HUES6 (cell line): ENCODE data around the gene RPA1.
"Not testable (repeated sequence)": the region's sequence is repeated elsewhere in the genome, so short reads cannot be mapped to it uniquely, and the experiment has no call there.

Experiments
- H3K27ac ChIP-seq: 2 replicates; pipeline ENCODE4 v1.7.0; 2013; ENCODE audit warnings: low read depth, mild to moderate bottlenecking, low read length, inconsistent platforms
- H3K27me3 ChIP-seq: 2 replicates; pipeline ENCODE4 v1.6.1; 2013; ENCODE audit warnings: low read length; ENCODE audit not compliant: control insufficient read depth, insufficient read depth
- H3K36me3 ChIP-seq: 2 replicates; pipeline ENCODE4 v1.6.1; 2013; ENCODE audit warnings: low read length; ENCODE audit not compliant: control insufficient read depth, insufficient read depth
- H3K4me1 ChIP-seq: 2 replicates; pipeline ENCODE4 v1.6.1; 2013; ENCODE audit warnings: low read length; ENCODE audit not compliant: control insufficient read depth, insufficient read depth
- H3K4me3 ChIP-seq: 2 replicates; pipeline ENCODE4 v1.5.1; 2013; ENCODE audit warnings: low read depth, low read length
- H3K9ac ChIP-seq: one replicate; pipeline ENCODE4 v1.6.1; 2013; ENCODE audit warnings: mild to moderate bottlenecking, low read length
- H3K9me3 ChIP-seq: 2 replicates; pipeline ENCODE4 v1.6.1; 2013; ENCODE audit warnings: low read depth, low read length; ENCODE audit not compliant: control insufficient read depth, insufficient read depth

RPA1 gene

DNA sequence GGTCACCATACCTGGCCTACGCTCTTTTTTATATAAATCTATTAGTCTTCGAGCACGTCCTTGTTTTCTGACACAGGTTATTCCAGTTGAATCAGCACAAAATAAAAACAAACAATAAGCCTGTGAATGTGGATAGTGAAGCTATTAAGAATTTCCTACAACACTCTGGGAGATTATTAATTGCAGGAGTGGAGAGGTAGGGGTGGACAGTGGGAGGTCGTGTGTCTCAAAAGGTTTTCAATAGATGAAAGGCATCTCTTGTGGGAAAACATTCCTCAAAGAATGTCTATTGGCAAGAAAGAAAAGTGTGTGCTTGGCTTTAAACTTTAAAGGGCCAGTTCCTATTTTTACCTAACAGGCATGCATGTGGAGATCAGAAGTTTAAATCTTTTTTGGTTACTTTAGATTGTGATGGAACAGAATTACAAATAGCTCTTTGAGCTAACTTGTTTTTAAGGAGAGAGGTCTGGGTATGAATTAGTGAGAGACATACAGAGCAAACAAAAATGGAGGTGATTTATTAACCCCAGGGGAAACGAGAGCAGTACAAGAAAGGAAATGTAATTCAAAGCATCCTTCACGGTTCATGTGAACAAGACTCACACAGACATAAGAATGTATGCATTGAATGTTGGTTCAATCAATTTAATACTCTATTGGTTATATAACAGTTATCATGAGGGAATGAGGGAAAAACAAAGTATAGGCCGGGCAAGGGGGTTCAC is 9.1 kb upstream of the RPA1 start:
- Histone ChIP-seq H3K27ac (no peak overlapping the region), H3K9ac (no peak overlapping the region), H3K36me3 (peaks cover 39% of the 10 kb centered on the region), H3K4me1 (no peaks in the 10 kb centered on the region), H3K4me3 (no peak overlapping the region), H3K9me3 (no peaks in the 10 kb centered on the region), H3K27me3 (no peaks in the 10 kb centered on the region)

DNA sequence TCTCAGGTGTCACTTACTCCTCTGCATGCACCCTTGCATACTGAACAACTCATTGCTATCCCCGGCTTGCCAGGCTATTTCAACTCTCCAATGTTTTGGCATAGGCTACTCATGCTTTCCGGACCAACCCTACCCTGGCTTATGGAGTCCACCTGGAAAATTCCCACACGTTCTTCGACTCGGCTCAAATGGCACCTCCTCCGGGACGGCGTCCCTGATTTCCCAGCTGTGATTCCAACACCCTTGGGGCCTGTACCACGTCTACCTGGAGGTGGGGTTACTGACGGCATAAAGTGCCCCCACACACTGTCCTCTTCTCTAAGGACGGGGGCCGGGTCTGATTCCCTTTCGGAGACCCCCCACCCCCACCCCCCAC is 601 bp upstream of the RPA1 start:
- peaks cover 3% of the 10 kb centered on the region; the same call in 1 of the 2 replicates for H3K4me1 ChIP-seq
- no peak overlapping the region for H3K27ac ChIP-seq
- peak overlapping the region; percentile 81 for H3K9ac ChIP-seq
- no peaks in the 10 kb centered on the region for H3K27me3 ChIP-seq
- H3K9me3 ChIP-seq, result no peaks in the 10 kb centered on the region
- peaks cover 35% of the 10 kb centered on the region for H3K36me3 ChIP-seq
- peak overlapping the region; percentile 86 for H3K4me3 ChIP-seq

DNA sequence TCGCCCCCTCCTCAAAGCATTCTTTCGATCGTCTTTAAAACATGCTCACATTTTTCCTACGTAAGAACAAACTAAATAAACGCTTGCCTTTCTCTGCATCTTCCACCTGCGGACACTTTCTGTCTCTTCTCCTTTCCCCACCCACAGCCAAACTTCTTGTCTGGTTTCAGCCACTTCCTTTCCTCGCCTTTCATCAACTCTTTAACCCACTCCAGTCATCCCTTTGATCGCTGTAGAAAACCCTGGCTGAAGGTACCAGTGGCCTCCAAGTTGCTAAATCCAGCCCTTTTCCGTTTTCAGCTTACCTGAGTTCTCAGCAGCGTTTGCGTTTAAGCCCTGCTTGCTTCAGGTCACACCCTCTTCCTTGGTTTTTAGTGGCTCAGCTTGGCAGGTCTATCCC is 483 bp downstream of the RPA1 start:
- Histone ChIP-seq H3K9ac (peak overlapping the region; percentile 81), H3K4me3 (peak overlapping the region; percentile 86), H3K4me1 (peaks cover 3% of the 10 kb centered on the region; the same call in 1 of the 2 replicates), H3K36me3 (peaks cover 33% of the 10 kb centered on the region), H3K27me3 (no peaks in the 10 kb centered on the region), H3K9me3 (no peaks in the 10 kb centered on the region), H3K27ac (peak overlapping the region; percentile 37; the same call in 1 of the 2 replicates)

DNA sequence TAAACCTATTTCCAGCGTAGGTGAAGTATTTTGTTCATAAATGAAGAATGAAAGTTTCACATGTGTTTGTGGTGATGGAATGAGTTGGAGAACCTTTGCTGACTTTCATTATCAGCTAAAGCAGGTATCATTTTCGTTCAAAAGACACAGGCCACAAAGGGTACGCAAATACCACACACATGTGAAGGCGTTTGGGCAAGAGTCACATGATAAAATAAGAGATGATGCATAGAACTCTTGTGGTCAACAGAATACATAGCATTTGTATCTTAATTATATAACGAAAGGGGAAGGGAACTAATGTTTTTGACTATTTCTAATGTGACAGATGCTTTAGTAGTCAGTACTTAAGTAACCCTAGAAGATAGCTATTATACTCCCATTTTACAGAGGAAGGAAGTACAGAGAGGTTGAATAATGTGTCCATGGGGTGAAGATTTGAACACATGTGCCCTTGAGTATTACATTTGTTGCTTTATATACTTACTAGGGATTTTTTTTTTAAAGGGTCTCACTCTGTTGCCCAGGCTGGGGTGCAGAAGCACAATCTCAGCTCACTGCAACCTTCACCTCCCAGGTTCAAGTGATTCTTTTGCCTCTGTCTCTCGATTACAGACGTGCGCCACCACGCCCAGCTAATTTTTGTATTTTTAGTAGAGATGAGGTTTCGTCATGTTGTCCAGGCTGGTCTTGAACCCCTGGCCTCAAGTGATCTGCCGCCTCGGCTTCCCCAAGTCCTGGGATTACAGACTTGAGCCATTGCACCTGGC is 4.8 kb downstream of the RPA1 start:
- H3K27me3 ChIP-seq, result no peaks in the 10 kb centered on the region
- H3K27ac ChIP-seq, result no peak overlapping the region
- no peak overlapping the region for H3K9ac ChIP-seq
- no peaks in the 10 kb centered on the region for H3K4me1 ChIP-seq
- H3K4me3 ChIP-seq, result no peak overlapping the region
- peaks cover 14% of the 10 kb centered on the region for H3K36me3 ChIP-seq
- no peaks in the 10 kb centered on the region for H3K9me3 ChIP-seq

DNA sequence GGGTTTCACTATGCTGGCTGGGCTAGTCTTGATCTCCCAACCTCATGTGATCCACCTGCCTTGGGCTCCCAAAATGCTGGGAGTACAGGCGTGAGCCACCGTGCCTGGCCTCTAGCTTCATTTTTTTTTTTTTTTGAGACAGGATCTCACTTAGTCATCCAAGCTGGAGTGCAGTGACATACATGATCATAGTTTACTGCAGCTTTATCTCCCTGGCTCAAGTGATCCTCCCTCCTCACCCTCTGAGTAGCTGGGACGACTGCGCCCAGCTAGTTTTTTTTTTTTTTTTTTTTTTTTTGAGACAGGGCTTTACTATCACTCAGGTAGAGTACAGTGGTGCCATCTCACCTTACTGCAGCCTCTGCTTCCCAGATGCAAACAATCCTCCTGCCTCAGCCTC is 9.7 kb downstream of the RPA1 start:
- no peaks in the 10 kb centered on the region for H3K9me3 ChIP-seq
- H3K4me3 ChIP-seq, result no peak overlapping the region
- peaks cover 27% of the 10 kb centered on the region for H3K36me3 ChIP-seq
- H3K4me1 ChIP-seq, result no peaks in the 10 kb centered on the region
- H3K27me3 ChIP-seq, result no peaks in the 10 kb centered on the region
- H3K27ac ChIP-seq, result no peak overlapping the region
- H3K9ac ChIP-seq, result no peak overlapping the region

DNA sequence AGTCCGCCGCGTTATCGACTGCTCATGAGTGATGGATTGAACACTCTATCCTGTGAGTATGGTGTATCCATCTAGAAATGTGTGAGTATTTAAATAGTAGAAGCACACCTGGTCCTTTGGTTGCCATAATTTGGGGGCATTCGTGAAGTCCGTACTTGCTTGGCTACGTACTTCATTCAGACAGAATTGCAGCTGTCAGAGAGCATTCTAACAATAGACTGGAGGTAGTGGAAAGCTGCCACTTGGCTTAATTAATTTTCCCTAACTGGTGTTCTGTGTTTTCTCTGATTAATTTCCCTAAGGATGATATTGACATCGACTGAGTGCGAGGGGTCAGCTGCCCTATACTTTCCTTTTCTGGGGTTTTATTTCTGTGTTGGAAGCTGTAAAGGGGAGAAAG is 14.1 kb downstream of the RPA1 start:
- no peaks in the 10 kb centered on the region for H3K9me3 ChIP-seq
- no peak overlapping the region for H3K9ac ChIP-seq
- H3K27ac ChIP-seq, result no peak overlapping the region
- H3K27me3 ChIP-seq, result no peaks in the 10 kb centered on the region
- H3K4me1 ChIP-seq, result no peaks in the 10 kb centered on the region
- no peak overlapping the region for H3K4me3 ChIP-seq
- H3K36me3 ChIP-seq, result peaks cover 55% of the 10 kb centered on the region

DNA sequence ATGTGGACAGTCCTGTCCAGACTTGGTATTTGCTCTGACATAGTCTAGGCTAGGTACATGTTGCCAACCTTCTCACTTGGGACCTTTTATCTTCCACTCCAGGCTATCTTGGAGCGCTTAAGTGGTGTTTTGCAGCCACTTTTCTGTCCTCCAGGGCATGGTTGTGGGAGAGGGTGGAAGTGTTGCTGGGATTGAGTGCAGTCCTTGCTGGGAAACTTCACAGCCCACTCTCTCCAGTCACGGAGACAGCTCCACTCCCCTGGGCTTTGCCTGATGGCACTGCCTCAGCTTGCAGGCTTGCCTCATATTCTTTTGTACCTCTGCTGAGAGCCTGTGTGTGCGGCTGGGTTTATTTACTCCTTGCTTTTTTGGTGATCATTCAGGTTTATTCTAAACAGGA is 17.4 kb downstream of the RPA1 start:
- no peak overlapping the region for H3K9ac ChIP-seq
- no peak overlapping the region for H3K27ac ChIP-seq
- H3K4me1 ChIP-seq, result no peaks in the 10 kb centered on the region
- no peaks in the 10 kb centered on the region for H3K27me3 ChIP-seq
- no peaks in the 10 kb centered on the region for H3K9me3 ChIP-seq
- no peak overlapping the region for H3K4me3 ChIP-seq
- H3K36me3 ChIP-seq, result peaks cover 72% of the 10 kb centered on the region

DNA sequence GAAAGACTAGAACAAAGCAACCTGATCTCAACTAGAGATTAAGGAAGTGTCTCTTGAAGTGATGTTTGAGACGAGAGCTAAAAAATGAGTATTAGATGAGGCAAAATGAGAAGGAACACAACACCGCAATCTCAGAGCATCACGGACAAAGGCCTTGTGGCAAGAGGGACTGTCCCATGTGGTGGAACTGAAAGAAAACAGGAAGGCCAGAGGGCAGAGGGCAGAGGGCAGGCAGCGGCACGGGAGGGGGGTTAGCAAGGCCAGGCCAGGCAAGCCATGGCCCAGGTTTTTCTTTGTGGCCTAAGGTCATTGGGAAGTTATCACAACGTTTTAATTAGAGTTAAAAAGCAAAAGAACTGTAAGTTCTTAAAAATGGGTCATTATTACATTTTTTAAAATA is 22.5 kb downstream of the RPA1 start:
- Histone ChIP-seq H3K4me3 (no peak overlapping the region), H3K9me3 (no peaks in the 10 kb centered on the region), H3K27ac (no peak overlapping the region), H3K36me3 (peaks cover 63% of the 10 kb centered on the region), H3K4me1 (no peaks in the 10 kb centered on the region), H3K27me3 (no peaks in the 10 kb centered on the region), H3K9ac (no peak overlapping the region)

DNA sequence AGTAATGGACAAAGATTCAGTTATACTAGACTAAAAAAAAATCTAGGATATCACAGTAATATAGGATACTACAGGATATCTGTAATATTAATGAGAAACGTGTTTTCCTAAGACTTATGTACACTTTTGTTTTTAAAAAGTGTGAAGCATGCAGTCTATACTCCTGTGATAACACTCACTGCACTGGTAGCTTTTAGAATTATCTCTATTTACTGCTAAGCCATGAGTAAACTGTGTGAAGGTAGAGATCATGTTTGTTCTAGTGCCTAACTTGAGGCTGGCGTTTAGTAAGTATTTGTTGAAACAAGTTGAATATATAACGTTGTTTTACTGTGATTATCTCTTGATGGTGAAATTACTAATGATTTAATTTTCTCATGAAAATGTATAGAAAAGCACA is 23.9 kb downstream of the RPA1 start:
- Histone ChIP-seq H3K4me3 (no peak overlapping the region), H3K36me3 (peaks cover 55% of the 10 kb centered on the region), H3K27me3 (no peaks in the 10 kb centered on the region)

DNA sequence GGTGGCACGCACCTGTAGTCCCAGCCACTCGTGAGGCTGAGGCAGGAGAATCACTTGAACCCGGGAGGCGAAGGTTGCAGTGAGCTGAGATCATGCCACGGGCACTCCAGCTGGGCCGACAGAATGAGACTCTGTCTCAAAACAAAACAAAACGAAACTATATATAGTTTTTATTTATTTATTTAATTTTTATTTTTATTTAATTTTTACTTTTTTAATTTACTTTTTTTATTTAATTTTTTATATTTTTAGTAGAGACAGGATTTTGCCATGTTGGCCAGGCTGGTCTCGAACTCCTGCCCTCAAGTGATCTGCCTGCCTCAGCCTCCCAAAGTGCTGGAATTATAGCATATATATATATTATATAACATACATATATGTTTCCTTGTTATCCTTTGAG is 26.7 kb downstream of the RPA1 start:
- H3K9ac ChIP-seq, H3K4me3 ChIP-seq, H3K27ac ChIP-seq, H3K9me3 ChIP-seq, H3K27me3 ChIP-seq, H3K4me1 ChIP-seq: not testable (repeated sequence)
- peaks cover 57% of the 10 kb centered on the region for H3K36me3 ChIP-seq

More for the DNA sequence above, 23.9 kb downstream of the RPA1 start:
- Histone ChIP-seq H3K9ac (no peak overlapping the region), H3K27ac (no peak overlapping the region), H3K9me3 (no peaks in the 10 kb centered on the region), H3K4me1 (no peaks in the 10 kb centered on the region)

DNA sequence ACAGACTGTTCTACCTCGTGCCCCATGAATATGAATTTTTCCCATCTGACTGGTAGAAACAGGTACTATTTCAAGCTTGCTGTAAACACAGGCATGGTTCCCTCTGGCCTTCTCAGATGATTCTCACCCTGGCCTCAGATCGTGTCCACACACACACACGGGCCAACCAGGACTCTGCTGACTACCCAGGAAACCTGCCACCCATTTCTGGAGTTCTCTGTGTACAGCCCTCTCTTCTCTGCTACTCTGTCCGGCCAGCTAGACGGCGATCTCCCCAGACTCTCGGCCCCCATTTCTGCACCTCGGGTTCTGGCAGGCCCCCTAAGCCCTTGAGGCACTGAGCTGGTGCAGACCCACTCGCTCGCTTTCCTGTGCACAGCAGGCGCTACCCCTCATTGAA is 31.2 kb downstream of the RPA1 start:
- Histone ChIP-seq H3K4me1 (no peaks in the 10 kb centered on the region), H3K27me3 (no peaks in the 10 kb centered on the region), H3K9ac (no peak overlapping the region), H3K36me3 (peaks cover 19% of the 10 kb centered on the region), H3K27ac (no peak overlapping the region), H3K4me3 (no peak overlapping the region), H3K9me3 (no peaks in the 10 kb centered on the region)
